Mucosa of stomach (tissue), 1 donor: ENCODE results near the gene ZNF195.
"Not testable (repeated sequence)": the region's sequence is repeated elsewhere in the genome, so short reads cannot be mapped to it uniquely, and the experiment has no call there.

Experiments used
- H3K27me3 ChIP-seq: one replicate; pipeline ENCODE4 v1.7.0; 2013; ENCODE audit warnings: mild to moderate bottlenecking, low read length; ENCODE audit not compliant: control insufficient read depth, insufficient read depth
- H3K36me3 ChIP-seq: one replicate; pipeline ENCODE4 v1.7.0; 2013; ENCODE audit warnings: low read length; ENCODE audit not compliant: control insufficient read depth, insufficient read depth
- H3K4me1 ChIP-seq: one replicate; pipeline ENCODE4 v1.7.0; 2013; ENCODE audit warnings: mild to moderate bottlenecking, low read length; ENCODE audit not compliant: control insufficient read depth, insufficient read depth
- H3K4me3 ChIP-seq: one replicate; pipeline ENCODE4 v1.7.0; 2013; ENCODE audit warnings: low read length
- H3K9ac ChIP-seq: one replicate; pipeline ENCODE4 v1.7.0; 2013; ENCODE audit warnings: mild to moderate bottlenecking, low read length, moderate library complexity
- H3K9me3 ChIP-seq: one replicate; pipeline ENCODE4 v1.7.0; 2013; ENCODE audit warnings: mild to moderate bottlenecking, low read length, moderate library complexity; ENCODE audit not compliant: control insufficient read depth
- donor health status: Pancreatic carcinoma.

ZNF195 gene

DNA sequence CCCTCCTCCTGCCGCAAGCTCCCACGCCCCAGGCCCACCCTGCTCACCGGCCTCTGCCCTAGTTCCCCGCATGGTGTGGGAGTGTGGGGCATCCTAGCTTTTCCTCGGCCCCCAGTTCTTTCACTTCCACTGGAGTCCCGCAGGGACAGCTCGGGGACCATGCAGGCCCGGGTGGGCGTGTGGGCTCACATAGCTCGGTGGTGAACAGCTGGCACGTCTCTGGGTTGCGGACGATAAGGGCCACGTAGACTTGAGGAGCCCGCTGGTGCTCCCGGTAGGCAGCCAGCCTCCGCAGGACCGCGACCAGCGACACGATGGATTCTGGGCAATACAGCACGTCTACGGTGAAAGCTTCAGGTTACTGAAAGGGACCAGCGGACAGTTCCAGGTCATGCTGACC, 34.7 kb upstream of the ZNF195 start:
- not testable (repeated sequence) for H3K4me1 ChIP-seq, H3K36me3 ChIP-seq, H3K9me3 ChIP-seq, H3K9ac ChIP-seq, H3K27me3 ChIP-seq, H3K4me3 ChIP-seq

DNA sequence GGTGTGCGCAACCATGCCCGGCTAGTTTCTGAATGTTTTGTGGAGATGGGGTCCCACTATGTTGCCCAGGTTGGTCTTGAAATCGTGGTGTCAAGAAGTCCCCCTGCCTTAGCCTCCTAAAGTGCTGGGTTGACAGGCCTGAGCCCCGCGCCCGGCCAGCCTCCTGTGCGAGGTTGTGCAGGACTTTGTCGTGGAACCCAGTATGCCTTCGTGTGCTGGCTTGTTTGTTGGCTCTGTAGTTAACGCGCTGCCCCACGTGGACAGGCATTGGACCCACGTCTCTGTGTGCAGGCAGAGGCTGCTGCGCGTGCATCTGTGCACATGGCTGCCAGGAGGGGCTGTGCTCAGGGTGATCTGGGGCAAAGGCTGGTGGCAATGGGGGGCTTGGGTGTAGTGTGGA, 33.9 kb upstream of the ZNF195 start:
- Histone ChIP-seq H3K27me3 (no peaks in the 10 kb centered on the region), H3K4me3 (no peak overlapping the region), H3K36me3 (no peaks in the 10 kb centered on the region), H3K4me1 (no peaks in the 10 kb centered on the region), H3K9me3 (no peaks in the 10 kb centered on the region), H3K9ac (no peak overlapping the region)

DNA sequence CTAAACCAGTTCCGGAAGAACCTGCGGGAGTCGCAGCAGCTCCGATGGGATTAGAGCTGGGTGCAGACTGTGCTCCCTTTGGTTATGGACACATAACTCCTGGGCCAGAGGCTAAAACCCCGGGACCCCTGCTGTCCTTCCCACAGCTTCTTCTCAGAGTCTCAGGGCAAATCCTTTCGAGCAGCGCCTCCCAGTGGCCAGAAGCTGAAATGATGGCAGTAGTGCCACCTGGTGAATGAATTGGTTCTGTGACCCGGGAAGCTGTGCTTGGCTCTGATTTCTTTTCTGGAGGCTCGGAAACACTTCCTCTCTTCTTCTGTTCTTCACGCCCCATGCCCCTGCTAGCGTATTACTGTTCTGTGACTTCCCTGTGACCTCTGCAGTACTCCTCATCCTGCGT, 29.8 kb upstream of the ZNF195 start:
- H3K4me3 ChIP-seq, H3K36me3 ChIP-seq, H3K9ac ChIP-seq, H3K9me3 ChIP-seq, H3K4me1 ChIP-seq, H3K27me3 ChIP-seq: not testable (repeated sequence)

DNA sequence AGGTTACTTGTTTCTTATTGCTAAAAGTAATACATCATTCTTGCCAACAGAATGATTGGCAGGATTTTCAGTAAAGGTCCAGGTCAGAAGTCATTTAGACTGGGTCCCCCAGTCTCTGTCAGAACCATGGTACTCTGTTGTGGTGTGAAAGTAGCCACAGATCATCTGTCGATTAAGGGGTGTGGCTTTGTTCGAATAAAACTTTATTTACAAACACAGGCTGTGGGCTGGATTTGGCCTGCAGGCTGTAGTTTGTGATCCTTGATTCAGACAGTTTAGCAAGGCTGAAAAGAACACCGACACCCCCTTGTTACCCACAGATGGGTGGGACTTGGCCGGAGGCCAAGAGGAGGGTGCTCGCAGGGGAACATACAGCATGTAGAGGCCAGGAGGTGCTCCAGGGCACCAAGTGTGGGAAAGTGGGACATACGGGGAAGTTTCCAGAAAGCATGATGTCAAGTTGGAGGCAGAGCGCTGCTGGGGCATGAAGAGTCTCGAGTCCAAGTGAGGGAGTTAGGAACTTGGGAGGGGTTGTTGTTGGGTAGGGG, 29.2 kb upstream of the ZNF195 start:
- not testable (repeated sequence) for H3K9ac ChIP-seq

DNA sequence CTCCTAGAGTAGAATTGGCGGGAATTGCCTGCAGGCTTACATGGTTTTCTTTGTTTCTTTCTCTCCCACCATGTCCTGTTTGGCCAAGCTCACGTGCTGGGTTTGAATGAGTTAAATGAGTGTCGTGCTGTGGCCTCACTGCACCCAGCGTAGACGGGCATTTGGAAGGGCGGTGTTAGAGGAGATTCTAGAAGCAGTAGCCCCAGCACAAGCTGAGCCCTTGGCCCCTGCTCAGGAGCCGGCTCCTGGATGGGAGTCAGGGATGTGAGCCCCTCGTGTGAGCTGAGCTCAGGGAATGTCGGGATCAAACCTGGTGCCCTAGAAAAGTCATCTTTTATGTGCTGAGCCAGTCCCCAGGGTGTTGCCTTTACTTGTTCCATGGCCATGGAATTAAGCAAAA, 28.0 kb upstream of the ZNF195 start:
- H3K4me1 ChIP-seq, H3K27me3 ChIP-seq, H3K36me3 ChIP-seq, H3K4me3 ChIP-seq, H3K9me3 ChIP-seq, H3K9ac ChIP-seq: not testable (repeated sequence)

More for the DNA sequence above, 29.2 kb upstream of the ZNF195 start:
- H3K36me3 ChIP-seq, H3K4me3 ChIP-seq, H3K4me1 ChIP-seq, H3K9me3 ChIP-seq, H3K27me3 ChIP-seq: not testable (repeated sequence)

DNA sequence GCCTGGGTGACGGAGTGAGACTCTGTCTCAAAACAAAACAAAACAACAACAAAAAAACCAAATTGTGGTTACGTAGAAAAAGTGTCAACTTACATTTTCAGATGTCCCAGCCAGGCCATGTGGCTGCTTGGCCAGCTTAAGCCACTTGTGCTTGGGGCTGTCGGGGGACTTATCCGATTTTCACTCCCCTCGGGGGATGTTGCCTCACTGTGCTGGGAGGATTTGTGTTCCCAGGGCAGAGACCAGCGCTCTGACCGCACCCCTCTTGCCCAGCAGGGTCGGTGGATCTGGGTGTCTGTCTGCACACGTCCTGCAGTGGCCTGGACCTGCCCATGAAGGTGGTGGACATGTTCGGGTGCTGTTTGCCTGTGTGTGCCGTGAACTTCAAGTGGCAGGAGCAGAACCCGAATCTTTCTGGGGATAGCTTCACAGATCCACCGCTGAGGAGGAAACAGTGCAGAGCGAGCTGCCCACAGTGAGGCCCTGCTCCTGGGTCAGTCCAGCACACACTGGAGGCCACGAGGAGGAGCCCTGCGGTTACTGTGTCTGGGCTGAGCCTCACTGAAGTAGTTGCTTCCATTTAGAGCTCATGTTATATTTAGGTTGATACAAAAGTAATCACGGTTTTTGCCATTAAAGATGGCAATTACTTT, 27.4 kb upstream of the ZNF195 start:
- not testable (repeated sequence) for H3K9ac ChIP-seq, H3K9me3 ChIP-seq, H3K27me3 ChIP-seq, H3K4me1 ChIP-seq, H3K4me3 ChIP-seq, H3K36me3 ChIP-seq

DNA sequence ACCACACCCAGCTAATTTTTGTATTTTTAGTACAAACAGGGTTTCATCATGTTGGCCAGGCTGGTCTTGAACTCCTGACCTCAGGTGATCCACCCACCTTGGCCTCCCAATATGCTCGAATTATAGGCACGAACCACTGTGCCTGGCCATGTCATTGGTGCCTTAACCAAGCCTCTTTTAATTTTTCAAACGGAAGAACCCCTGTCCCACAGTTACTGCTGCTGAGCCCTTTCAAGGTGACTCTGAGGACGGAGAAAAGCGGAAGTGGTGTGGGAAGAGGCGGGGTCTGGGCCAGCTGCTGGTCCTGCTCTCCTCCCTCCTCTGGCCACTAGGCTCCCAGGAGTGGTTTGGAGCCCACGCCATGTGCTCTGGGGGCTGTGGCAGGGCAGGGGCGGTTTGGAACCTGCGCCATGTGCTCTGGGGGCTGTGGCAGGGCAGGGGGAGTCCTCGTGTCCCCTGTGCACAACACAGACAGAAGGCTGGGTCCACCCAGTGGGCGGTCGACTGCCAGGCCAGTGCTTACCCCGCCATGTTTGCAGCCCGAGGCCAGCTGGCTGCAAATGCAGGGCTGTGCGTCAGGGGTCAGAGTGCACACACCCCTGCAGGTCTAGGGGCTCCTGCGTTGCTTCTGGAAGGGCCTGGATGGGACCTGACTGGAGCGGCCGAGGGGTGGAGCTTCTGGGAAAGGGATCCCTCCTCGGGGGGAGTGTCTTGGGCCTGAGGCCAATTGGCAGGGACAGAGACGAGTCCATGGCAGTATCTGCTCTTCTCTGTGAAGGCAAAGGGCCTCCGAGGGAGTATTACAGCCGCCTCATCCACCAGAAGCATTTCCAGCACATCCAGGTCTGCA, 25.4 kb upstream of the ZNF195 start:
- not testable (repeated sequence) for H3K4me1 ChIP-seq, H3K27me3 ChIP-seq, H3K9me3 ChIP-seq, H3K9ac ChIP-seq, H3K36me3 ChIP-seq, H3K4me3 ChIP-seq

DNA sequence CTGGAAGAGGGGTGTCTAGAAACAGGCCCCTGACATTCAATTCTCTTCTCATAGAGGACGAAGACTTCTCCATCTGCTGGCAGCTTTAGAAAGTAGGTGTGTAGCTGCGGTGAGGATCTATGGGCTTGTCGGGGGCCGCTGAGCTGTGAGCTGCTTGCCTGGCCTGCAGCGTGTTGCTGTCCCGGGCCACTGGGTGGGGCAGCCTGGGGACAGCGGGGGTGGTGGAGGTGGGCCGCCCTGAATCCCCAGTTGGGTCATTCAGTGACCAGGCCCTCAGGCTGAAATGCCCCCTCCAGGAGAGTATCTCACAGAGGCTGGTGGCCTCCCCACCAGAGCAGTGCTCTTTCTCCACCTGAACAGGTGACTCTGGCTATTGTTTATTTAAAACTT, 23.9 kb upstream of the ZNF195 start:
- H3K27me3 ChIP-seq: not testable (repeated sequence)

DNA sequence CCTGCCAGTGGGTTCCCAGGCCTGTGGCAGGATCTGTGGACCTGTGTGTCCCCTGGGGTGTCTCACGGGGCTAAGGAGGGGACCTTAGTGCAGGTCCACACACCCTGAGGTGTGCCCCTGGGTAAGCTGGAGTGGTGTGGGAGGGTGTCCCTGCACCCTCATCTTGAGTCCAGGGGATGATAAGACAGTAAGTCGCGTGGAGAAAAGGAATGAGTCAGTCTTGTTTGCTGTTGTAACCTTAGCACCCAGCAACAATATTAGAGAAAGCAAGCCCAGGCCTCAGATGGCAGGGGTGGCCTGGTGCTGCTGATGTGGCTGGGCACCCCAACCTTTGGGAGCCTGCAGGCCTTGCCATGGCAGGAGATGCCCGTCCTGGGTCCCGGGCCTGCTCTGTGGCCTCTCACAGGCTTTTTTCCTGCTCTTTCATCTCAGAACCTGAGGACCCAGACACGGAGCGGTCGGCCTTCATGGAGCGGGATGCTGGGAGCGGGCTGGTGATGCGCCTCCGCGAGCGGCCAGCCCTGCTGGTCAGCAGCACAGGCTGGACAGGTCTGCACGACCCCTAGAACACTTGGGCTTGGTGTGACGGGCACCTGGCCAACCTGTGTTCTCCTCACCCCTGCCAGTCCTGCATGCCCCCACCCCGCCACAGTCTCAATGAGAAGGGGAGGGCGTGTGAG, 23.4 kb upstream of the ZNF195 start:
- H3K36me3 ChIP-seq, H3K9me3 ChIP-seq, H3K4me1 ChIP-seq, H3K9ac ChIP-seq, H3K27me3 ChIP-seq, H3K4me3 ChIP-seq: not testable (repeated sequence)

More for the DNA sequence above, 23.9 kb upstream of the ZNF195 start:
- H3K9me3 ChIP-seq, H3K4me1 ChIP-seq, H3K36me3 ChIP-seq, H3K9ac ChIP-seq, H3K4me3 ChIP-seq: not testable (repeated sequence)

DNA sequence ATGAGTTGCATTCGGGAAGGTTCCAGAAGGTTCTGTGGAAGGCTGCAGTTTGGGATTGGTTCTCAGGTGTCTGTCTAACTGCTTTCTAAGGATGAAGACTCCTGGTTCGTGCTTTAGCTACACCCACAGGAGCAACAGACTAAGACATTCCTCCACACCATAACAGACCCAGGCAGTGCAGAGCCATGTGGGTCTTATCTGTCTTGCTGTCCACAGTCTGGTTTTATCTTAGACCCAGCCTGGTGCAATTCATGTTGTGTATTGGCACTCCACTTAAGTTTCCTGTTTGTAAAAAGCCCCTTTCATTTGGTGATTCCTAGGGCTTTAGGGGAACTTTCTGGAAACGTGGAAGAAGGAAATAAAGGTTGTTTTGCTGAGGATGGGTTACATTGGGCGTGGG, 22.1 kb upstream of the ZNF195 start:
- H3K27me3 ChIP-seq, H3K4me3 ChIP-seq, H3K36me3 ChIP-seq, H3K9me3 ChIP-seq, H3K9ac ChIP-seq, H3K4me1 ChIP-seq: not testable (repeated sequence)

DNA sequence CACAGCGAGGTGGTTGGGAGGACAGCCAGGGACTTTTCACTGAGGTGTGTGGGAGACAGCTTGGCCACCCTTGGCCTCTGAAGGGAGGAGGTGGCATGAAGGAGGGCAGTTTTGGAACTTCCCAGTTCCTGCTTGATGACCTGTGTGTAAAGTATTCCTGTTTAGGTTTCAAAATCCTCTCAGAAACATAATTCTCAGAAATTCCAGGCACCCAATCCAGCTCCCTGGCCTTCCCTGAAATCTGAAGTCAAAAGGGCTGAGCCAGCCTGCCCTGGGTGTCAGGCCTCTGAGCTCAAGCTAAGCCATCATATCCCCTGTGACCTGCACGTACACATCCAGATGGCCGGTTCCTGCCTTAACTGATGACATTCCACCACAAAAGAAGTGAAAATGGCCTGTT, 19.6 kb upstream of the ZNF195 start:
- not testable (repeated sequence) for H3K9ac ChIP-seq, H3K9me3 ChIP-seq, H3K4me3 ChIP-seq, H3K27me3 ChIP-seq, H3K4me1 ChIP-seq, H3K36me3 ChIP-seq

DNA sequence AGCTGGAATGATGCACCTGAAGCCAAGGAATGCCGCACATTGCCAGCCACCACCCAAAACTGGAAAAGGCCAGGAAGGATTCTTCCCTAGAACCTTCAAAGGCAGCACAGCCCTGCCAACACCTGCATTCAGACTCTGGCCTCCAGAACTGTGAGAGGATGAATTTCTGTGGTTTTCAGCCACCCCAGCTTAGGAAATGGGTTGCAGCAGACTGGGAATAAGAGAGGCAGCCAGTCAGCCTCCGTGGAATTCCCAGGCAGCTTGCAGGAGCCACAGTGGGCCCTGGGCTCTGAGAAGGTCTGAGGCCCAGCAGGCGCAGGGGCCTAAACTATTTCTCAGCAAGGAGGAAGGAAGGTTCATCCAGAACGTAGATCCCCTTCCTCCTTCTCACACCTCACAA, 19.2 kb upstream of the ZNF195 start:
- H3K36me3 ChIP-seq, H3K9ac ChIP-seq, H3K4me1 ChIP-seq, H3K27me3 ChIP-seq, H3K9me3 ChIP-seq, H3K4me3 ChIP-seq: not testable (repeated sequence)
